Stimulated activated CD4-positive, alpha-beta T cell treated with anti-CD3 and anti-CD28 coated beads, TNF-alpha, amount 100 ng/mL, for 24 hours (primary cell): ENCODE results near the gene ZNG1E.
"Not testable (repeated sequence)": the region's sequence is repeated elsewhere in the genome, so short reads cannot be mapped to it uniquely, and the experiment has no call there.

Experiments
- DNase-seq, 3 experiments: peaks; one replicate each; pipeline ENCODE4 v3.0.0-alpha.2; 2020; ENCODE audit warnings: low read depth in 3 of 3

ZNG1E gene

GRCh38 chr9:65675589-65676021 lies at the start of gene ZNG1E:
Gene ZNG1E (plus strand): TSS chr9:65675928. CDS start chr9:65675977, 49 bp downstream.
- DNase-seq: peak; percentile 13 to 46 (median 22)

GRCh38 chr9:65673579-65673978 lies 2.1 kb upstream of the ZNG1E start:
- not testable (repeated sequence) for DNase-seq

DNA sequence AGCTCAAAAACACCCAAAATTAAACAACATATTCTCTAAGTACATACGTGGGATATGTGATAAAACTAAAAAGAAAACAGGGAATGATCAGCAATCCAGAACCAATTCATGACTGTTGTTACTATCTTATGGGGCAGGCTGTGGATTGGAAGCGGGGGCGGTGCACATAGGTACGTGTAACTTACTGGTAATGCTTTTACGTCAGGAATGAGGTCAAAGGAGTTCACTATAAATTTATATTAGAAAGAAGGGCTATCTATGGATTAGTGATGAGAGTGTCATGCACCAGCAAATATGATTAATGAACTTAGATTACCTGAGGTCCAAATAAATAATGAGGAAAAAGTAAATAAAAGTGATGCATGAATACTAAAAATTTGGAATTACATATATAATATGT lies 710 bp upstream of the ZNG1E start:
- DNase-seq: not testable (repeated sequence)

- peak in 1 of 3 experiments; percentile 7 for DNase-seq
Measured at GRCh38 chr9:65676389-65676788, 661 bp downstream of the ZNG1E start.

GRCh38 chr9:65678533-65678932 lies 2.8 kb downstream of the ZNG1E start:
- not testable (repeated sequence) for DNase-seq

GRCh38 chr9:65703550-65703949 lies 27.8 kb downstream of the ZNG1E start:
- DNase-seq: not testable (repeated sequence)

GRCh38 chr9:65714445-65714844 lies 38.7 kb downstream of the ZNG1E start:
- DNase-seq: not testable (repeated sequence)

DNA sequence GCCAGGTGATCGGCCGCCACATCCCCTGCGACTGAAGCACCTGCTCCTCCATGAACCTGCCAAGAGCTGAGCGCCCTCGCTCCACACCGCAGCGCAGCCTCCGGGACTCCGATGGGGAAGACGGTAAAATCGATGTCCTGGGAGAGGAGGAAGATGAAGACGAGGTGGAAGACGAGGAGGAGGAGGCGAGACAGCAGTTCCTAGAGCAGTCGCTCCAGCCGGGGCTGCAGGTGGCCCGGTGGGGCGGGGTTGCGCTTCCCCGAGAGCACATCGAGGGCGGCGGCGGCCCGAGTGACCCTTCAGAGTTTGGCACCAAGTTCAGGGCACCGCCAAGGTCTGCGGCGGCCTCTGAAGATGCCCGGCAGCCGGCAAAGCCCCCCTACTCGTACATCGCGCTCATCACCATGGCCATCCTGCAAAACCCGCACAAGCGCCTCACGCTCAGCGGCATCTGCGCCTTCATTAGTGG lies 61.4 kb downstream of the ZNG1E start, which contains the start of gene FOXD4L4:
Gene FOXD4L4 (plus strand): TSS at position 51 of the 469 bp plus-strand sequence. CDS start 0 bp downstream, at position 51.
- DNase-seq: not testable (repeated sequence)

DNA sequence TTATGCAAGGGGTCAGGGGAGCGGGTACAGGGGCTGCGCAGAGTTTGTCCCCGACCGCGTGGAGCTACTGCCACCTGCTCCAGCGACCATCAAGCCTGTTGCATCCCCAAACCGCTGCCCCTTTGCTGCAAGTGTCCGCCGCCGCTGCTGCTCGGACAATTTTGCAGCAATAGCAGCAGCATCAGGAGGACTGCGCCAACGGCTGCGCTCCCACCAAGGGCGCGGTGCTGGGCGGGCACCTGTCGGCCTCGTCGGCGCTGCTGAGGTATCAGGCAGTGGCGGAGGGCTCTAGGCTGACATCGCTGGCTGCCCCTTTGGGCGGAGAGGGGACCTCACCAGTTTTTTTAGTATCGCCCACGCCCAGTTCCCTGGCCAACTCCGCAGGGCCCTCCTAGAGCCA lies 62.4 kb downstream of the ZNG1E start:
- not testable (repeated sequence) for DNase-seq
